NCI-H1105 (cell line): ENCODE results near the gene CAMKMT.

Source experiments
- DNase-seq: peaks from one replicate; lab custom pipeline; 2025; lab: John Stamatoyannopoulos, UW

CAMKMT gene

GRCh38 chr2:44744961-44745892, 383.5 kb downstream of the CAMKMT start:
- DNase-seq = no peak

GRCh38 chr2:44745922-44746766, 384.4 kb downstream of the CAMKMT start:
- DNase-seq = no peak

GRCh38 chr2:44746856-44747615, 385.3 kb downstream of the CAMKMT start:
- DNase-seq = no peak

- no peak for DNase-seq
Measured at GRCh38 chr2:44747794-44748193, 386.0 kb downstream of the CAMKMT start.

GRCh38 chr2:44751754-44752479, 390.2 kb downstream of the CAMKMT start:
- DNase-seq = no peak

- DNase-seq = no peak
Measured at GRCh38 chr2:44752761-44753160, 391.0 kb downstream of the CAMKMT start.

GRCh38 chr2:44753552-44754285, 392.0 kb downstream of the CAMKMT start:
- no peak for DNase-seq

GRCh38 chr2:44758591-44758990, 396.8 kb downstream of the CAMKMT start:
- DNase-seq = no peak

GRCh38 chr2:44759823-44760222, 398.1 kb downstream of the CAMKMT start:
- DNase-seq = no peak

GRCh38 chr2:44763275-44763782, 401.6 kb downstream of the CAMKMT start:
- no peak for DNase-seq

GRCh38 chr2:44766220-44766619, 404.5 kb downstream of the CAMKMT start:
- no peak for DNase-seq

GRCh38 chr2:44766777-44767176, 405.0 kb downstream of the CAMKMT start:
- DNase-seq = no peak

GRCh38 chr2:44767691-44768090, 405.9 kb downstream of the CAMKMT start:
- DNase-seq = no peak

- DNase-seq = no peak
Measured at GRCh38 chr2:44768438-44769236, 406.9 kb downstream of the CAMKMT start.

- DNase-seq = no peak
Measured at GRCh38 chr2:44769349-44770011, 407.7 kb downstream of the CAMKMT start.

- DNase-seq = peak; percentile 22
Measured at GRCh38 chr2:44770221-44771195, 408.8 kb downstream of the CAMKMT start.

GRCh38 chr2:44771522-44771921, 409.8 kb downstream of the CAMKMT start:
- no peak for DNase-seq

- DNase-seq = no peak
Measured at GRCh38 chr2:44772131-44772530, 410.4 kb downstream of the CAMKMT start.
